Measurements from ENCODE around the gene HSD17B2.

HSD17B2 gene

GRCh38 chr16:81996664-81997509 lies 38.2 kb upstream of the HSD17B2 start:
- DNase-seq (ENCODE audit: low read depth), result peak; percentile 84
- H3K4me3 ChIP-seq (ENCODE audit: low read length), result no peak overlapping the region
- TF ChIP-seq, protein P1, sequence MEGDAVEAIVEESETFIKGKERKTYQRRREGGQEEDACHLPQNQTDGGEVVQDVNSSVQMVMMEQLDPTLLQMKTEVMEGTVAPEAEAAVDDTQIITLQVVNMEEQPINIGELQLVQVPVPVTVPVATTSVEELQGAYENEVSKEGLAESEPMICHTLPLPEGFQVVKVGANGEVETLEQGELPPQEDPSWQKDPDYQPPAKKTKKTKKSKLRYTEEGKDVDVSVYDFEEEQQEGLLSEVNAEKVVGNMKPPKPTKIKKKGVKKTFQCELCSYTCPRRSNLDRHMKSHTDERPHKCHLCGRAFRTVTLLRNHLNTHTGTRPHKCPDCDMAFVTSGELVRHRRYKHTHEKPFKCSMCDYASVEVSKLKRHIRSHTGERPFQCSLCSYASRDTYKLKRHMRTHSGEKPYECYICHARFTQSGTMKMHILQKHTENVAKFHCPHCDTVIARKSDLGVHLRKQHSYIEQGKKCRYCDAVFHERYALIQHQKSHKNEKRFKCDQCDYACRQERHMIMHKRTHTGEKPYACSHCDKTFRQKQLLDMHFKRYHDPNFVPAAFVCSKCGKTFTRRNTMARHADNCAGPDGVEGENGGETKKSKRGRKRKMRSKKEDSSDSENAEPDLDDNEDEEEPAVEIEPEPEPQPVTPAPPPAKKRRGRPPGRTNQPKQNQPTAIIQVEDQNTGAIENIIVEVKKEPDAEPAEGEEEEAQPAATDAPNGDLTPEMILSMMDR (conservative IDR thresholded peaks at IDR 0.05; ENCODE audit: low read depth, low read length), result peak; percentile 55

- TF ChIP-seq, protein P1 (conservative IDR thresholded peaks at IDR 0.05; ENCODE audit: low read depth, low read length), result no peak
- H3K4me3 ChIP-seq (ENCODE audit: low read length), result no peak overlapping the region
- peak; percentile 85 for DNase-seq (ENCODE audit: low read depth)
Observed at GRCh38 chr16:81997738-81998137, 37.3 kb upstream of the HSD17B2 start.

DNA sequence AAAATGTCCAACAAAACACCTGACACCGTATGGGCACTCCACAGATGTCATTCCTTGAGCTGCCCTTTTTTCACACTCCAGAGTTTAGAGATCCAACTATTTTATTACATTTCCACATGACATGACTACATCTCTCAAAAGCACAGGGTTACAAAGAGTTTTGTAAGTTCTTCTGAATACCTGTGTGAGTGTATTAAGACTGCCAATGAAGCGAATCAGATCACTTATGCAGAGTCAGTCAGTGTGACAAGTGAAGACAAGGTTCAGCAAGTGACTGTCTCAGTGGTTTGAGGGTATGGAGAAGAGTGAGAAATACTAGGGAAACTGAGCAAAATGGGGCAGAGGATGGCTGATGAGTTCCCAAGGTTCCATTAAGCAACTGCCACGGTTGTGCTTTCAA lies 32.2 kb upstream of the HSD17B2 start:
- DNase-seq (ENCODE audit: low read depth), result no peak
- no peak overlapping the region for H3K4me3 ChIP-seq (ENCODE audit: low read length)
- TF ChIP-seq, protein P1 (conservative IDR thresholded peaks at IDR 0.05; ENCODE audit: low read depth, low read length), result no peak

DNA sequence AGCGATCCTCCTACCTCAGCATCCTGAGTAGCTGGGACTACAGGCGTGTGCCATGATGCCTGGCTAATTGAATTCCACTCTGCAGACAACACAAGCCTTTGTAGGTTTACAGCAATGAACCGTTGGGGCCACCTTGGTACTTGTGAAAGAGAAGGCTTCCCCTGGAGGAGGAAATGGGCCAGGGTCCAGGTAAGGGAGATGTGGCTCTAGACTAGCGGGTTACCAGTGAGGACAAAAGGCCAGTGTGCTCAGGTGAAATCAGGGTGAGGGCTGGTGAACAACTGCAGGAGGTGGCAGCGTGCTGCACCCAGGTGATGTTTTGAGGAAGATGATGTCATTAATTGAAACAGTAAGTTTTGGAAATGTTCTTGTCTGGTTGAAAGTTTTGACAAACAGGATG lies 30.5 kb upstream of the HSD17B2 start:
- TF ChIP-seq, protein P1 (conservative IDR thresholded peaks at IDR 0.05; ENCODE audit: low read depth, low read length), result no peak
- peak; percentile 82 for DNase-seq (ENCODE audit: low read depth)
- H3K4me3 ChIP-seq (ENCODE audit: low read length), result no peak overlapping the region

DNA sequence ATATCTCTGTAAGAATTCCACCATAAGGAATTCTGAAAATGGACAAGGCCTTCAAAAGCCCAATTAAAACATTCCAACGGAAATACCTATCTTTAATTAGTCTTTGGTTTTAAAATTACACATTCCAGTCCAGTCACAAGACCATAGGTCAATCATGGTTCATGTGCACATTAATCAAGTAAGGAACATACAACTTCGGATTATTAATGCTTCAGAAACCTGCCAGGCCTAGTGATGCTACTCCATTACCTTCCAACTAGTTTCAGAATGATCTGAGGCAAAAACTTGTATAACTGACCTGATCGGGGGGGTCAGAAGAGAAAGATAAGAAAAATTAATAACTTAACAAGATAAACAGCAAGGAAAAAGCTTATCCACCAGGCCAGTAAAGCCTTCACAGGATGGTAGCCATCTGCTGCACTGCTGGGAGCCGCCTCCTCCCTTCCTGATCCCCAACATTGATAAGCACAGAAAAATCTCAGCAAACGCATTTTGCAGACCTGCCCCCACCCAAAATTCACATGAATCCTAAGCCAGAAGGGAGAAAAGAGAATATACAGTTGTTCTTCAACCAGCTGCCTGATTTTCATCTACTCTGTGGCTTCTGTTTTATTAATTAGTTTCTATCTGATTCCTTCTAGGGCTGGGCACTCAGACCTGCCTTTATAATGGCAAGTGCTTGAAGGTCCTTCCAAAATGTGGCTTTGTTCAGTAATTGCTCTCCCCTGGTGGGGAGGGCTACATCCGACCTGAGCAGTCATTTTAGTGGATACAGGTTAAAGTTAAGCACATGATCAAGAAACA lies 29.8 kb upstream of the HSD17B2 start:
- H3K4me3 ChIP-seq (ENCODE audit: low read length), result no peak overlapping the region
- peak; percentile 99 for DNase-seq (ENCODE audit: low read depth)
- TF ChIP-seq, protein P1 (conservative IDR thresholded peaks at IDR 0.05; ENCODE audit: low read depth, low read length), result no peak

DNA sequence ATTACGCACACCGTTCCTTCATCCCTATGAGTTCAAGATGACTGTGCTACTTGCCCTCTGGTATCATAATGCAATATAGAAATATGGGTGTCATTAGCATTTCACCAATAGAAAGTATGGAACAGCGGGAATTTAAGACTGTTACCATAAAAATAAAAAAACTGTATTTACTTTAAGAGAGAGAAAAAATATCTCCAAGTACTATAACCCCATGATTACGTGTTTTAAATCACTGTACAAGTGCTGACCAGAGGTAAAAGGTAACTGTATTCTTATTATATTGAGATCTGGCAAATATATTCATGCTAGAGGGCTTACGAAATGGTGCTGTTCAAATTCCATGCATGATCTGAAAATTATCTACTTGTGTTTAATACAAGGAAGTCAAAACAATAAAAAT lies 29.0 kb upstream of the HSD17B2 start:
- no peak for DNase-seq (ENCODE audit: low read depth)
- TF ChIP-seq, protein P1 (conservative IDR thresholded peaks at IDR 0.05; ENCODE audit: low read depth, low read length), result no peak
- no peak overlapping the region for H3K4me3 ChIP-seq (ENCODE audit: low read length)

All from retinal pigment epithelial cell (primary cell).